ENCODE results near the gene ANKRD12. TPM values are rescaled to one million over a fixed set of nuclear protein-coding genes. Genes with fewer than 3 reads are reported as not detected.

The ANKRD12 gene
- total RNA-seq, 1 donor: 32.0 TPM

DNA sequence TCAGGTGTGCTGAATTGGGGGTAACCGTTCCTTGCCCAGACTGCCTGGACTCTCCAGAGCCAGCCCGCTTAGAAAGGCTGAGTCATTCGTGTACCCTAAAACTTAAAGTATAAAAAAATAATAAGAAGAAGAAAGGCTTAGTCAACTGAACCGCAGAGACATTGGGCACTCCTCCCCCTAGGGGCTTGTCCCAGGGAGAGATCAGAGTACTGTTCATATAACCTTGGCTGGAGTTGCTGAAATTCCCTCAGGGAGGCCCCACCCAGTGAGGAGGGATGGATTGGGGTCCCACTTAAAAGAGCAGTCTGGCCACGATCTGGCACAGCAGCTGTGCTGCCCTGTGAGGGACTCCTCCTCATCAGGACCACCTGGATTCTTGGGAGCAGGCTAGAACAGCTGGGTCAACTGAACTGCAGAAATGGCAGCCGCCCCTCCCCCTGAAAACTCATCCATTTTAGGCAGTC is 37.2 kb downstream of the ANKRD12 start:
- H3K4me3 ChIP-seq (ENCODE audit: low read depth, low read length): no peak overlapping the region
- TF ChIP-seq, protein P1, sequence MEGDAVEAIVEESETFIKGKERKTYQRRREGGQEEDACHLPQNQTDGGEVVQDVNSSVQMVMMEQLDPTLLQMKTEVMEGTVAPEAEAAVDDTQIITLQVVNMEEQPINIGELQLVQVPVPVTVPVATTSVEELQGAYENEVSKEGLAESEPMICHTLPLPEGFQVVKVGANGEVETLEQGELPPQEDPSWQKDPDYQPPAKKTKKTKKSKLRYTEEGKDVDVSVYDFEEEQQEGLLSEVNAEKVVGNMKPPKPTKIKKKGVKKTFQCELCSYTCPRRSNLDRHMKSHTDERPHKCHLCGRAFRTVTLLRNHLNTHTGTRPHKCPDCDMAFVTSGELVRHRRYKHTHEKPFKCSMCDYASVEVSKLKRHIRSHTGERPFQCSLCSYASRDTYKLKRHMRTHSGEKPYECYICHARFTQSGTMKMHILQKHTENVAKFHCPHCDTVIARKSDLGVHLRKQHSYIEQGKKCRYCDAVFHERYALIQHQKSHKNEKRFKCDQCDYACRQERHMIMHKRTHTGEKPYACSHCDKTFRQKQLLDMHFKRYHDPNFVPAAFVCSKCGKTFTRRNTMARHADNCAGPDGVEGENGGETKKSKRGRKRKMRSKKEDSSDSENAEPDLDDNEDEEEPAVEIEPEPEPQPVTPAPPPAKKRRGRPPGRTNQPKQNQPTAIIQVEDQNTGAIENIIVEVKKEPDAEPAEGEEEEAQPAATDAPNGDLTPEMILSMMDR (IDR thresholded peaks at IDR 0.05; ENCODE audit: insufficient read depth, low read depth, low read length): no peak
- DNase-seq (ENCODE audit: low read depth): no peak

DNA sequence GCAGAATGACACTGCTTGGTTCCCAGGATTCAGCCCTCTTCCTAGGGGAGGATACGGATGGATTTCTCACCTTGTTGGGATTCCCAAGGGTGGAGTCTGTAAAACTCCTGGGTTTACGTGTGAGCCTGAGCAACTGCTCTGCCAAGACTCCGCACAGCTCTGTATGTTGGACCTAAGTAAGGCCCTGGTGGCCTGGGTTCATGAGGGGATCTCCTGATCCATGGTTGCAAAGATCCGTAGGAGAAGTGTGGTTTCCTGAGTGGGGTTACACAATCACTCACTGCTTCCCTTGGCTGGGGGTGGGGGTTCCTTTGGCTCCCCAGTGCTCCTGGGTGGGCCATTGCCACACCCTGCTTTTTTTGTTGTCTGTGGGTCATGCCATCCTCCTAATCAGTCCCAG is 37.7 kb downstream of the ANKRD12 start:
- TF ChIP-seq, protein P1 (IDR thresholded peaks at IDR 0.05; ENCODE audit: insufficient read depth, low read depth, low read length): no peak
- H3K4me3 ChIP-seq (ENCODE audit: low read depth, low read length): no peak overlapping the region
- no peak for DNase-seq (ENCODE audit: low read depth)

DNA sequence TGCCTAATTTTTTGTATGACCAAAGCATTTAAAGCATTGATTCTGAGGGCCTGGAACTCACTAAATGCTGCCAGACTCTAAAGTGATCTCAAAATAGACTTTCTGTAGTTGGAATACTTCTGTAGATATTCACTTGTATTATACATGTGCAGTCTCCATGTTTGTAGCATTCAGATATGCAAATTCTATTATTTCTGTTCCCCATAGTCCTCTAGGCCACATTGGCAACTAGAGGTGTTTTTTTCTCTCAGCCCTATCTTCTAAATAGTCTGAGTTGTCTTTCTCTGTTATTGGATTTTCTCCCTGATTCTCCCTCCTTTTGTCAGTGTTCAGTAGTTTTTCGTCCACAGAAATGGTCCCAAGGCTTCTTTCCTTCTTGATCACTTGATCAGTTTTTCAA is 38.5 kb downstream of the ANKRD12 start:
- H3K4me3 ChIP-seq (ENCODE audit: low read depth, low read length): no peak overlapping the region
- TF ChIP-seq, protein P1 (IDR thresholded peaks at IDR 0.05; ENCODE audit: insufficient read depth, low read depth, low read length): no peak
- no peak for DNase-seq (ENCODE audit: low read depth)

DNA sequence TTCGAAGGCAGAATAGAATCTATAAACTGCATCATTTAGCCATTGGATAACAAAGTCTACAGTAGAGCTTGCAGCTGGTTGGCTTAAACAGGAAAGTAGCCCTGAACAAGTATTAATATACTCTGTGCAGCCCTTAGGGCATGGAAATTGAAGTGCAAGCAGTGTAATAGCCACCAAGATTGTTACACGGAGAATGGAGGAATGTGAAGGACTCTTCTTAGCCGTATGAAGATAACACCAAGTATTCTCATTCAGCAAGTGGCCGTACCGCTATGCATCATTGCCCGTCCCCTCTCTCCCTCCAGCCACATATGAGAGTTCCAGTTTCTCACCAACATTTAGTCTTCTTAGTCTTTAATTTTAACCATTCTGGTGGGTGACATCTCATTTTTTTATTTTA is 40.5 kb downstream of the ANKRD12 start:
- TF ChIP-seq, protein P1 (IDR thresholded peaks at IDR 0.05; ENCODE audit: insufficient read depth, low read depth, low read length): no peak
- H3K4me3 ChIP-seq (ENCODE audit: low read depth, low read length): no peak overlapping the region
- no peak for DNase-seq (ENCODE audit: low read depth)

DNA sequence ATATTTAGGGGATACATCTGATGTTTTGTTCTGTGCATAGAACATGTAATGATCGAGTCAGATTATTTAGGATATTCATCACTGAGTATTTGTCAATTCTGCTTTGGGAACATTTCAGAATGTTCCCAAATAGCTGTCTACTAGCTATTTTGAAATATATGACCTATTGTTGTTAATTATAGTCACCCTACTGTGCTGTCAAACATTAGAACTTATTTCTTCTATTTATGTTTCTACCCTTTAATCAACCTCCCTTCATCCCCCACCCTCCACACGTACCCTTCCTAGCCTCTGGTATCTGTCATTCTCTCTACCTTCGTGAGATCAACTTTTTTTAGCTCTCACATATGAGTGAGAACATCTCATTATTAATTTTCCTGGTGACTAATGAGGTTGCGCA is 40.9 kb downstream of the ANKRD12 start:
- TF ChIP-seq, protein P1 (IDR thresholded peaks at IDR 0.05; ENCODE audit: insufficient read depth, low read depth, low read length): no peak
- H3K4me3 ChIP-seq (ENCODE audit: low read depth, low read length): no peak overlapping the region
- no peak for DNase-seq (ENCODE audit: low read depth)

DNA sequence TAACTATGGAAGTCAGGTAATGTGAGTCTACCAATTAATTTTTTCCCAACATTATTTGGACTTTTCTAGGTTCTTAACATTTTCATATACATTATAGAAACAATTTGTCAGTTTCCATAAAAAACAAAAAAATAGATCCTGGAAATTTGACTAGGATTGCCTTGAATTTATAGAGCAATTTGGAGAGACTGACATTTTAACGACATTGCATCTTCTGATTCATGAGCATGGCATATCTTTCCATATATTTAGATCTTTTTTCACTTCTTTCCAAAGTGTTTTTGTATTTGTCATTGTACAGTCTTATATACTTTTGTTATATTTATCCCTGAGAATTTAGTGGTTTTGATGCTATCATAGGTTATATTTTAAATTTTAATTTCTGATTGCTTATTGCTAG is 42.0 kb downstream of the ANKRD12 start:
- DNase-seq (ENCODE audit: low read depth): no peak
- TF ChIP-seq, protein P1 (IDR thresholded peaks at IDR 0.05; ENCODE audit: insufficient read depth, low read depth, low read length): no peak
- H3K4me3 ChIP-seq (ENCODE audit: low read depth, low read length): no peak overlapping the region

DNA sequence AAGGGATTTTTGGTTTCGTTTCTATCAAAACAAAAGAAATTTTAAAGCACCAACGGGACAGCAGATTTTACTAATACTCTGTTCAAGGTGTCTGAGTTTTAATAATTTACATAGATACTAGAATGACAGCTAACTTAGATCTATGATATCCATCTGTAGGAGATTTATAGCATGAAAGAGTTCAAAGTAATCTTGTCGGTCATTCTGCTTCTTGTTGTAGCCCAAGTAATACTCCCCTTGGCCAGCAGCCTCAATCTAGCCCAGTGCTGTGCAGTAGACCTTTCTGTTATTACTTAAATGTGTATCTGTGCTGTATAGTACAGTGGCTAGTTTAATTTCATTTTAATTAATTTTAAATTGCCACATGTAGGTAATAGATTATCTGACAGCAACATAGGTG is 44.7 kb downstream of the ANKRD12 start:
- no peak overlapping the region for H3K4me3 ChIP-seq (ENCODE audit: low read depth, low read length)

More for the DNA sequence above, 44.7 kb downstream of the ANKRD12 start:
- no peak for DNase-seq (ENCODE audit: low read depth)
- TF ChIP-seq, protein P1 (IDR thresholded peaks at IDR 0.05; ENCODE audit: insufficient read depth, low read depth, low read length): no peak
